GM19099 (cell line): ENCODE measurements around the gene AMIGO2.

ENCODE experiments used
- POLR2A ChIP-seq: IDR thresholded peaks from 3 replicates; pipeline ENCODE4 v1.6.1; 2011; ENCODE audit warnings: low read depth; ENCODE audit not compliant: insufficient read length; ENCODE audit errors: extremely low read depth

The AMIGO2 gene

GRCh38 chr12:47082796-47083621, 3.2 kb upstream of the AMIGO2 start:
- no peak for TF ChIP-seq POLR2A

- TF ChIP-seq POLR2A: no peak
Observed at GRCh38 chr12:47082283-47082682, 2.5 kb upstream of the AMIGO2 start.

GRCh38 chr12:47080725-47081502, 1.2 kb upstream of the AMIGO2 start:
- TF ChIP-seq POLR2A: no peak

GRCh38 chr12:47079981-47080724, 394 bp upstream of the AMIGO2 start:
- TF ChIP-seq POLR2A: no peak

- TF ChIP-seq POLR2A: no peak
Observed at GRCh38 chr12:47078733-47079467, 859 bp downstream of the AMIGO2 start.

GRCh38 chr12:47078086-47078395, 1.7 kb downstream of the AMIGO2 start:
- TF ChIP-seq POLR2A: no peak

GRCh38 chr12:47077206-47078085, 2.3 kb downstream of the AMIGO2 start:
- TF ChIP-seq POLR2A: no peak

- TF ChIP-seq POLR2A: no peak
Observed at GRCh38 chr12:47075192-47076084, 4.3 kb downstream of the AMIGO2 start.

GRCh38 chr12:47074757-47075156, 5.0 kb downstream of the AMIGO2 start:
- no peak for TF ChIP-seq POLR2A

GRCh38 chr12:47073951-47074350, 5.8 kb downstream of the AMIGO2 start:
- TF ChIP-seq POLR2A: no peak

- TF ChIP-seq POLR2A: no peak
Observed at GRCh38 chr12:47071241-47071852, 8.4 kb downstream of the AMIGO2 start.

GRCh38 chr12:47070310-47070709, 9.4 kb downstream of the AMIGO2 start:
- no peak for TF ChIP-seq POLR2A

- no peak for TF ChIP-seq POLR2A
Observed at GRCh38 chr12:47068539-47068938, 11.2 kb downstream of the AMIGO2 start.
